ENCODE measurements around the gene FGD3. TPM values are rescaled to one million over a fixed set of nuclear protein-coding genes. Genes with fewer than 3 reads are reported as not detected.

Gene FGD3
- total RNA-seq, 2 experiments from 2014 or later, result 41.5 to 42.9 TPM

GRCh38 chr9:93022066-93022465 is 74.7 kb downstream of the FGD3 start:
- Mint-ChIP-seq H3K4me3 (no peak overlapping the region), H3K4me1 (peaks cover 50% of the 10 kb centered on the region), H3K27ac (peak overlapping the region; percentile 75), H3K27me3 (no peaks in the 10 kb centered on the region), H3K9me3 (no peaks in the 10 kb centered on the region), H3K36me3 (peaks cover 15% of the 10 kb centered on the region)
- DNase-seq, result no peak

GRCh38 chr9:93022721-93023520 is 75.6 kb downstream of the FGD3 start:
- Mint-ChIP-seq H3K36me3 (peaks cover 13% of the 10 kb centered on the region), H3K4me1 (peaks cover 58% of the 10 kb centered on the region), H3K27me3 (no peaks in the 10 kb centered on the region), H3K27ac (peak overlapping the region; percentile 75), H3K9me3 (no peaks in the 10 kb centered on the region), H3K4me3 (no peak overlapping the region)
- DNase-seq, result no peak

GRCh38 chr9:93023521-93023815 is 76.1 kb downstream of the FGD3 start:
- Mint-ChIP-seq H3K4me1 (peaks cover 59% of the 10 kb centered on the region), H3K27ac (peak overlapping the region; percentile 80), H3K9me3 (no peaks in the 10 kb centered on the region), H3K27me3 (no peaks in the 10 kb centered on the region), H3K4me3 (no peak overlapping the region), H3K36me3 (peaks cover 10% of the 10 kb centered on the region)
- no peak for DNase-seq

GRCh38 chr9:93024646-93024910 is 77.3 kb downstream of the FGD3 start:
- DNase-seq, result no peak
- Mint-ChIP-seq H3K4me3 (no peak overlapping the region), H3K9me3 (no peaks in the 10 kb centered on the region), H3K27me3 (no peaks in the 10 kb centered on the region), H3K36me3 (peaks cover 10% of the 10 kb centered on the region), H3K4me1 (peaks cover 63% of the 10 kb centered on the region), H3K27ac (peak overlapping the region; percentile 80)

- peak overlapping the region; percentile 90 for H3K27ac Mint-ChIP-seq
- H3K4me1 Mint-ChIP-seq, result peaks cover 67% of the 10 kb centered on the region
- peaks cover 14% of the 10 kb centered on the region for H3K36me3 Mint-ChIP-seq
- DNase-seq, result no peak
- H3K9me3 Mint-ChIP-seq, result no peaks in the 10 kb centered on the region
- H3K4me3 Mint-ChIP-seq, result no peak overlapping the region
- no peaks in the 10 kb centered on the region for H3K27me3 Mint-ChIP-seq
Measured at GRCh38 chr9:93024986-93025630, 77.8 kb downstream of the FGD3 start.

GRCh38 chr9:93025736-93026135 is 78.4 kb downstream of the FGD3 start:
- Mint-ChIP-seq H3K27ac (peak overlapping the region; percentile 90), H3K27me3 (no peaks in the 10 kb centered on the region), H3K9me3 (no peaks in the 10 kb centered on the region), H3K4me1 (peaks cover 63% of the 10 kb centered on the region), H3K4me3 (no peak overlapping the region), H3K36me3 (peaks cover 16% of the 10 kb centered on the region)
- no peak for DNase-seq

- no peaks in the 10 kb centered on the region for H3K9me3 Mint-ChIP-seq
- H3K4me1 Mint-ChIP-seq, result peaks cover 65% of the 10 kb centered on the region
- H3K27ac Mint-ChIP-seq, result peak overlapping the region; percentile 93
- no peaks in the 10 kb centered on the region for H3K27me3 Mint-ChIP-seq
- no peak for DNase-seq
- H3K36me3 Mint-ChIP-seq, result peaks cover 19% of the 10 kb centered on the region
- H3K4me3 Mint-ChIP-seq, result no peak overlapping the region
Measured at GRCh38 chr9:93026640-93027039, 79.3 kb downstream of the FGD3 start.

- Mint-ChIP-seq H3K9me3 (no peaks in the 10 kb centered on the region), H3K27ac (peak overlapping the region; percentile 93), H3K36me3 (peaks cover 19% of the 10 kb centered on the region), H3K27me3 (no peaks in the 10 kb centered on the region), H3K4me1 (peaks cover 65% of the 10 kb centered on the region), H3K4me3 (peak overlapping the region; percentile 66)
- DNase-seq, result no peak
Measured at GRCh38 chr9:93027750-93028149, 80.4 kb downstream of the FGD3 start.

GRCh38 chr9:93028448-93029006 is 81.2 kb downstream of the FGD3 start:
- Mint-ChIP-seq H3K4me1 (peaks cover 62% of the 10 kb centered on the region), H3K9me3 (no peaks in the 10 kb centered on the region), H3K4me3 (peak overlapping the region; percentile 66), H3K27me3 (no peaks in the 10 kb centered on the region), H3K36me3 (peaks cover 17% of the 10 kb centered on the region), H3K27ac (peak overlapping the region; percentile 93)
- DNase-seq, result peak; percentile 44

- peaks cover 17% of the 10 kb centered on the region for H3K36me3 Mint-ChIP-seq
- no peaks in the 10 kb centered on the region for H3K9me3 Mint-ChIP-seq
- H3K4me1 Mint-ChIP-seq, result peaks cover 53% of the 10 kb centered on the region
- no peak overlapping the region for H3K27ac Mint-ChIP-seq
- H3K27me3 Mint-ChIP-seq, result no peaks in the 10 kb centered on the region
- DNase-seq, result no peak
- no peak overlapping the region for H3K4me3 Mint-ChIP-seq
Measured at GRCh38 chr9:93030642-93031628, 83.6 kb downstream of the FGD3 start.

GRCh38 chr9:93031629-93032430 is 84.5 kb downstream of the FGD3 start:
- H3K4me3 Mint-ChIP-seq, result no peak overlapping the region
- no peaks in the 10 kb centered on the region for H3K27me3 Mint-ChIP-seq
- H3K9me3 Mint-ChIP-seq, result no peaks in the 10 kb centered on the region
- DNase-seq, result no peak
- peaks cover 16% of the 10 kb centered on the region for H3K36me3 Mint-ChIP-seq
- H3K27ac Mint-ChIP-seq, result peak overlapping the region; percentile 29
- H3K4me1 Mint-ChIP-seq, result peaks cover 52% of the 10 kb centered on the region

GRCh38 chr9:93032545-93032944 is 85.2 kb downstream of the FGD3 start:
- Mint-ChIP-seq H3K27ac (peak overlapping the region; percentile 72), H3K4me3 (no peak overlapping the region), H3K4me1 (peaks cover 52% of the 10 kb centered on the region), H3K36me3 (peaks cover 15% of the 10 kb centered on the region), H3K9me3 (no peaks in the 10 kb centered on the region), H3K27me3 (no peaks in the 10 kb centered on the region)
- no peak for DNase-seq

- Mint-ChIP-seq H3K4me3 (no peak overlapping the region), H3K27me3 (no peaks in the 10 kb centered on the region), H3K9me3 (no peaks in the 10 kb centered on the region), H3K27ac (peak overlapping the region; percentile 78), H3K4me1 (peaks cover 47% of the 10 kb centered on the region), H3K36me3 (peaks cover 15% of the 10 kb centered on the region)
- no peak for DNase-seq
Measured at GRCh38 chr9:93033531-93033930, 86.2 kb downstream of the FGD3 start.

GRCh38 chr9:93035106-93035660 is 87.9 kb downstream of the FGD3 start:
- Mint-ChIP-seq H3K36me3 (peaks cover 6% of the 10 kb centered on the region), H3K9me3 (no peaks in the 10 kb centered on the region), H3K27ac (no peak overlapping the region), H3K4me3 (no peak overlapping the region), H3K27me3 (no peaks in the 10 kb centered on the region), H3K4me1 (peaks cover 35% of the 10 kb centered on the region)
- DNase-seq, result no peak

Data from activated naive CD8-positive, alpha-beta T cell treated with anti-CD3 and anti-CD28 coated beads for 36 hours (primary cell).